Transverse colon (tissue), 4 donors: ENCODE results near the gene RPLP2. TPM values are rescaled to one million over a fixed set of nuclear protein-coding genes. Genes with fewer than 3 reads are reported as not detected.

Experiments
- DNase-seq: peaks from one replicate; pipeline ENCODE4 v3.0.0-alpha.2; 2019
- H3K27ac ChIP-seq, 4 donors: fragments of 200-600 bp; sonication (generic); 2 replicates each; pipeline ENCODE4 v1.5.1; 2016 to 2018; ENCODE audit warnings: inconsistent platforms in 4 of 4
- H3K27me3 ChIP-seq: fragments of 200-600 bp; sonication (generic); 2 replicates; pipeline ENCODE4 v1.5.1; 2017; ENCODE audit warnings: inconsistent platforms
- H3K36me3 ChIP-seq, 4 donors: fragments of 200-600 bp; sonication (generic); 2 replicates each; pipeline ENCODE4 v1.5.1; 2017 to 2019; ENCODE audit warnings: inconsistent platforms in 4 of 4
- H3K4me1 ChIP-seq, 4 donors: fragments of 200-600 bp; sonication (generic); 2 replicates each; pipeline ENCODE4 v1.5.1; 2017 to 2020; ENCODE audit warnings: inconsistent platforms in 4 of 4
- H3K4me3 ChIP-seq, 4 donors: fragments of 200-600 bp; sonication (generic); 1 replicate in 1 of 4; 2 replicates in 3 of 4; pipeline versions ENCODE4 v1.5.1 to v1.6.1; 2017 to 2019; ENCODE audit warnings: inconsistent platforms in 4 of 4
- H3K9me3 ChIP-seq, 2 donors: fragments of 200-600 bp; sonication (generic); 2 replicates each; pipeline ENCODE4 v1.5.1; 2017 to 2019; ENCODE audit warnings: inconsistent platforms in 2 of 2
- CTCF ChIP-seq, 5 experiments: fragments of 200-600 bp in 3 of 5; fragments of 450-650 bp in 2 of 5; sonication (generic) in 3 of 5; IDR thresholded peaks; 1 replicate in 2 of 5; 2 replicates in 3 of 5; pipeline ENCODE4 v1.5.1; 2016 to 2017; ENCODE audit warnings: antibody characterized with exemption in 5 of 5, inconsistent platforms in 3 of 5, mild to moderate bottlenecking in 2 of 5, moderate library complexity in 1 of 5
- EP300 ChIP-seq: sonication (generic); formaldehyde crosslinking; IDR thresholded peaks from one replicate; pipeline ENCODE4 v1.6.1; 2017; ENCODE audit warnings: antibody characterized with exemption, low read depth
- POLR2A ChIP-seq: fragments of 450-650 bp; IDR thresholded peaks from one replicate; pipeline ENCODE4 v1.6.1; 2016; ENCODE audit warnings: antibody characterized with exemption, mild to moderate bottlenecking, moderate library complexity
- POLR2AphosphoS5 ChIP-seq, 3 donors: sonication (generic); formaldehyde crosslinking; IDR thresholded peaks; one replicate each; pipeline ENCODE4 v1.6.1; 2016; ENCODE audit warnings: antibody characterized with exemption in 3 of 3
- whole genome bisulfite sequencing, 2 donors: methylation state at CpG; one replicate each; pipeline ENCODE4 v1.1.5; 2018; ENCODE audit warnings: low coverage in 1 of 2; 5-methylcytosine and 5-hydroxymethylcytosine counted together
- in situ Hi-C, 4 donors: fragments of 200-750 bp; cut with MboI; loops; one replicate each; pipeline versions ENCODE4 v1.15.0 to v1.15.1; 2017; ENCODE audit warnings: low sequenced_read_pairs in 3 of 4, low pct_ligation_motif_present in 1 of 4, low pct_unique_long_range_greater_than_20kb in 1 of 4
- intact Hi-C: fragments of 100-400 bp; cut with DNase I; formaldehyde crosslinking; loops from one replicate; pipeline ENCODE4 v1.15.1; 2023; ENCODE audit warnings: low total_unique reads
- total RNA-seq, 4 donors: library from RNA; depleted of rRNA; stranded (reverse); fragments of >200 nt; gene quantifications; one replicate each; pipeline ENCODE4 v1.1.0, GENCODE V29; 2016

The RPLP2 gene
- total RNA-seq, 4 donors from 2014 or later, result 273 to 670 (median 466) TPM

- peaks cover 0 to 36% (median 22%) of the 10 kb centered on the region in 4 donors for H3K36me3 ChIP-seq
- intact Hi-C loops, result no loop called here
- peak; percentile 72 for DNase-seq
- TF ChIP-seq POLR2A, result no peak
- TF ChIP-seq POLR2AphosphoS5 (IDR thresholded peaks at IDR 0.05), result no peak
- no peak for TF ChIP-seq CTCF (IDR thresholded peaks at IDR 0.05)
- H3K9me3 ChIP-seq, result no peaks in the 10 kb centered on the region
- no peaks in the 10 kb centered on the region for H3K27me3 ChIP-seq
- 40% methylated on average over 19 of the region's 24 CpGs; no CpG with 5 or more reads in 1 of the 2 donors for WGBS, 2 donors
- no peak overlapping the region for H3K4me3 ChIP-seq
- peaks cover 3 to 13% (median 11%) of the 10 kb centered on the region in 4 donors for H3K4me1 ChIP-seq
- H3K27ac ChIP-seq, result peak overlapping the region; percentile 36 to 80 (median 56)
- in situ Hi-C loops, result no loop called here
These were observed 46.7 kb upstream of the RPLP2 start for GRCh38 chr11:763073-763463.

DNA sequence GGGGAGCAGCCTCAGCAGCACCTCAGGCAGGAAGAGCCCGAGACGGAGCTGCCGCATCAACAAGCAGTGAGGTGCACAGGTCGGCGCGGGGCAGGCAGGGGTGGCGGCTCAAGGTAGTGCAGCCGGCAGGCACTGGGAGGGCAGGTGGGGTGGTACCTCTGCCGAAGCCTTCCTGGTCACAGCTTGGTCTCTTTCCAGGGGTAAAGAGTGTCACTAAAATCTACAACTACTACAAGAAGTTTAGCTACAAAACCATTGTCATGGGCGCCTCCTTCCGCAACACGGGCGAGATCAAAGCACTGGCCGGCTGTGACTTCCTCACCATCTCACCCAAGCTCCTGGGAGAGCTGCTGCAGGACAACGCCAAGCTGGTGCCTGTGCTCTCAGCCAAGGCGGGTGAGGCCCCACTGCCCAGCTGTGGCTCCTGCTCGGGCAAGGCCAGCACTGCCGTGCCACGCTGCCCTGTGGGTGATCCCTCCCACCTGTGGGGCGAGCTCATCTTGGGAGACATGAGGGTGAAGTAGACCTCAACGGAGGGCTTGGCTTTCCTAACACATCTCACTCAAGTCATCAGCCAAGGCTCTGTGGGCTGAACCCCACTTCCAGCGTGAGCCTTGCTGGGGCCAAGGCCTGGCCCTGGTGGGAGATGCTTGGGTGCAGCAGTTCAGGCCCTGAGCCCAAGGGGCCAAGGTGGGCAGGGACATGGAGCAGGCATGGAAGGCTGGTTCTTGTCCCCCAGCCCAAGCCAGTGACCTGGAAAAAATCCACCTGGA lies 46.0 kb upstream of the RPLP2 start:
- TF ChIP-seq EP300, result no peak
- peak in 1 of 5 experiments; percentile 30 for TF ChIP-seq CTCF (IDR thresholded peaks at IDR 0.05)
- TF ChIP-seq POLR2AphosphoS5 (IDR thresholded peaks at IDR 0.05), result no peak
- TF ChIP-seq POLR2A, result peak; percentile 12
- Histone ChIP-seq H3K4me1 (peaks cover 3 to 13% (median 11%) of the 10 kb centered on the region in 4 donors), H3K9me3 (no peaks in the 10 kb centered on the region), H3K4me3 (no peak overlapping the region), H3K36me3 (peaks cover 0 to 36% (median 22%) of the 10 kb centered on the region in 4 donors), H3K27me3 (no peaks in the 10 kb centered on the region), H3K27ac (peak overlapping the region in 2 of 4 donors; percentile 11 to 64)
- 80% methylated on average over 22 of the region's 22 CpGs; no CpG with 5 or more reads in 1 of the 2 donors for WGBS, 2 donors
- intact Hi-C loops, result no loop called here
- DNase-seq, result no peak
- in situ Hi-C loops, result no loop called here

- TF ChIP-seq POLR2AphosphoS5 (IDR thresholded peaks at IDR 0.05), result no peak
- TF ChIP-seq POLR2A, result no peak
- TF ChIP-seq CTCF (IDR thresholded peaks at IDR 0.05), result no peak
- 85% methylated on average over 18 of the region's 18 CpGs; no CpG with 5 or more reads in 1 of the 2 donors for WGBS, 2 donors
- Histone ChIP-seq H3K4me3 (no peak overlapping the region), H3K27me3 (no peaks in the 10 kb centered on the region), H3K4me1 (peaks cover 3 to 13% (median 11%) of the 10 kb centered on the region in 4 donors), H3K27ac (no peak overlapping the region), H3K36me3 (peaks cover 0 to 29% (median 18%) of the 10 kb centered on the region in 4 donors), H3K9me3 (no peaks in the 10 kb centered on the region)
- intact Hi-C loops (no loop called here), in situ Hi-C loops (no loop called here)
- DNase-seq, result no peak
These were observed 45.3 kb upstream of the RPLP2 start for GRCh38 chr11:764322-765024.

DNA sequence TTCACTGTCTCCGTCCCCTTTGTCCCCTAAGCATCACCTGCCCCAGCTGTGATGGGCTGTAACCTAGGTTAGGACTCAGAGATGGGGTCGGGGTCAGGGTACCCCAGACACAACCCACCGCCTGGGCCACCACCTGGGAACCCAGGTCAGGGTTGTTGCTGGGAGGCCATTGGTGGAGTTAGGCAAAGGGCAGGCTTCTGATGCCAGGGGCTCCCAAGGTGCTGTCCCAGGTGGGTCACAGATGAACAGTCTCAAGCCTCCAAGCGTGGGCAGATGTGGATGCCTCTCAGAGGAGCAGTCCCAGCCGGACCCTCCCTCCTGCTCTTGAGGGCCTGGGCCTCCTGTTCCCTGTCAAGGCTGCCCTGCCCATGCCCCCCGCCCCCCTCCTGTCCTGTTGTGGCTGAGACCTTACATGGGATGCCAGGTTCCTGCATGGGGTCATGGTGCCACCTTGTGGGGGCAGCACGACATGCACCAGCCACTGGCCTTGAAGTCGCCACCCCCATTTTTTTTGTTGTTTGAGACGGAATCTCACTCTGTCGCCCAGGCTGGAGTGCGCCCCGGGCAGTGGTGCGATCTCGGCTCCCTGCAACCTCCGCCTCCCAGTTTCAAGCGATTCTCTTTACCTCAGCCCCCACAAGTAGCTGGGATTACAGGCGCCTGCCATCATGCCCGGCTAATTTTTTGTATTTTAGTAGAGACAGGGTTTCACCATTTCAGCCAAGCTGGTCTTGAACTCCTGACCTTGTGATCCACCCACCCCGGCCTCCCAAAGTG lies 44.6 kb upstream of the RPLP2 start:
- in situ Hi-C loops, result no loop called here
- 61 to 75% methylated on average over 8 to 19 of the region's 19 CpGs for WGBS, 2 donors
- Histone ChIP-seq H3K27me3 (no peaks in the 10 kb centered on the region), H3K4me3 (no peak overlapping the region), H3K9me3 (no peaks in the 10 kb centered on the region), H3K27ac (no peak overlapping the region), H3K4me1 (peaks cover 3 to 13% (median 11%) of the 10 kb centered on the region in 4 donors), H3K36me3 (peaks cover 0 to 22% (median 15%) of the 10 kb centered on the region in 4 donors)
- peak; percentile 56 for DNase-seq
- no peak for TF ChIP-seq EP300
- TF ChIP-seq POLR2AphosphoS5 (IDR thresholded peaks at IDR 0.05), result no peak
- TF ChIP-seq CTCF (IDR thresholded peaks at IDR 0.05), result peak; percentile 51 to 70 (median 59)
- TF ChIP-seq POLR2A, result no peak
- intact Hi-C loops, result no loop called here
